GM23338 (cell line): ENCODE data around the gene RAB41. TPM values are rescaled to one million over a fixed set of nuclear protein-coding genes. Genes with fewer than 3 reads are reported as not detected.

Source experiments
- ATAC-seq: fragments of 200-7000 bp; cut with Tn5 transposase; 3 replicates; pipeline ENCODE4 v1.9.1; 2020
- DNase-seq: peaks from one replicate; pipeline ENCODE4 v3.0.0-alpha.2; 2015; ENCODE audit warnings: low spot score
- H2AFZ ChIP-seq: fragments of 200-600 bp; sonication (generic); 2 replicates; pipeline ENCODE4 v1.8.0; 2016; ENCODE audit warnings: antibody characterized with exemption, mild to moderate bottlenecking, moderate library complexity
- H3F3A ChIP-seq: fragments of 200-600 bp; sonication (generic); replicated peaks from 2 replicates; pipeline ENCODE4 v1.8.0; 2017; ENCODE audit warnings: antibody characterized with exemption, mixed run types, low read depth
- H3K27ac ChIP-seq: fragments of 200-600 bp; sonication (generic); 2 replicates; pipeline ENCODE4 v1.6.1; 2016; ENCODE audit warnings: low read depth
- H3K27me3 ChIP-seq: fragments of 200-600 bp; sonication (generic); 2 replicates; pipeline ENCODE4 v1.8.0; 2016; ENCODE audit warnings: mild to moderate bottlenecking, mixed run types, moderate library complexity; ENCODE audit not compliant: insufficient read depth
- H3K36me3 ChIP-seq: fragments of 200-600 bp; sonication (generic); 2 replicates; pipeline ENCODE4 v1.8.0; 2016; ENCODE audit warnings: mild to moderate bottlenecking; ENCODE audit not compliant: insufficient read depth
- H3K4me1 ChIP-seq: fragments of 200-600 bp; sonication (generic); 2 replicates; pipeline ENCODE4 v1.8.0; 2016; ENCODE audit warnings: mild to moderate bottlenecking, moderate library complexity; ENCODE audit not compliant: insufficient read depth
- H3K4me2 ChIP-seq: fragments of 200-600 bp; sonication (generic); 2 replicates; pipeline ENCODE4 v1.7.1; 2017; ENCODE audit warnings: mixed run types
- H3K4me3 ChIP-seq: fragments of 200-600 bp; sonication (generic); 2 replicates; pipeline ENCODE4 v1.6.1; 2016; ENCODE audit warnings: mixed run types
- H3K79me2 ChIP-seq: fragments of 200-600 bp; sonication (generic); replicated peaks from 2 replicates; pipeline ENCODE4 v1.8.0; 2017; ENCODE audit warnings: mild to moderate bottlenecking; ENCODE audit not compliant: insufficient read depth
- H3K9me2 ChIP-seq: fragments of 200-600 bp; sonication (generic); 2 replicates; pipeline ENCODE4 v1.8.0; 2017; ENCODE audit not compliant: insufficient read depth
- H4K20me1 ChIP-seq: fragments of 200-600 bp; sonication (generic); replicated peaks from 2 replicates; pipeline ENCODE4 v1.8.0; 2017; ENCODE audit warnings: mild to moderate bottlenecking; ENCODE audit not compliant: insufficient read depth
- H3K27ac Mint-ChIP-seq: 2 replicates; pipeline ENCODE4 v1.8.0; 2020; ENCODE audit warnings: inconsistent platforms, mild to moderate bottlenecking, moderate library complexity, mixed read lengths
- H3K27me3 Mint-ChIP-seq: 3 replicates; pipeline ENCODE4 v1.8.0; 2022; ENCODE audit warnings: low read depth, mild to moderate bottlenecking, moderate library complexity, mixed read lengths, inconsistent platforms; ENCODE audit not compliant: insufficient read depth, poor library complexity
- H3K36me3 Mint-ChIP-seq: 3 replicates; pipeline ENCODE4 v1.8.0; 2021; ENCODE audit warnings: low read depth, mild to moderate bottlenecking, inconsistent platforms, moderate library complexity, mixed read lengths
- H3K4me1 Mint-ChIP-seq: 3 replicates; pipeline ENCODE4 v1.8.0; 2020; ENCODE audit warnings: mild to moderate bottlenecking, inconsistent platforms, mixed read lengths
- H3K4me3 Mint-ChIP-seq: 3 replicates; pipeline ENCODE4 v1.8.0; 2021; ENCODE audit warnings: moderate library complexity, mild to moderate bottlenecking, inconsistent platforms, mixed read lengths
- H3K9me3 Mint-ChIP-seq: 3 replicates; pipeline ENCODE4 v1.8.0; 2020; ENCODE audit warnings: moderate library complexity, mild to moderate bottlenecking, inconsistent platforms, mixed read lengths
- CREB1 ChIP-seq: fragments of 250-450 bp; sonication (Bioruptor Pico); IDR thresholded peaks from 2 replicates; pipeline ENCODE4 v1.5.0; 2020; ENCODE audit warnings: low read depth, mild to moderate bottlenecking, moderate library complexity
- EZH2 ChIP-seq: fragments of 200-600 bp; sonication (generic); IDR thresholded peaks from one replicate; pipeline ENCODE4 v1.8.0; 2017; ENCODE audit warnings: antibody characterized with exemption, mild to moderate bottlenecking, low read depth; ENCODE audit not compliant: unreplicated experiment
- JUNB ChIP-seq: IDR thresholded peaks from one replicate; pipeline ENCODE4 v1.6.1; 2016; ENCODE audit warnings: antibody characterized with exemption; ENCODE audit not compliant: unreplicated experiment
- NANOG ChIP-seq: IDR thresholded peaks from 2 replicates; pipeline ENCODE4 v1.6.1; 2016; ENCODE audit warnings: antibody characterized with exemption, borderline replicate concordance
- POLR2AphosphoS5 ChIP-seq: IDR thresholded peaks from 2 replicates; pipeline ENCODE4 v1.6.1; 2016; ENCODE audit warnings: antibody characterized with exemption, low read depth
- STAT1 ChIP-seq: IDR thresholded peaks from one replicate; pipeline ENCODE4 v1.6.1; 2016; ENCODE audit warnings: antibody characterized with exemption; ENCODE audit not compliant: unreplicated experiment
- ZNF114 ChIP-seq: fragments of 250-450 bp; sonication (Bioruptor Pico); IDR thresholded peaks from 2 replicates; pipeline ENCODE4 v1.5.0; 2020; ENCODE audit warnings: mild to moderate bottlenecking, moderate library complexity
- polyA plus RNA-seq: library from polyadenylated mRNA; unstranded; fragments of >200 nt; fragmentation: Nextera tagmentation; extraction: Ambion mirVana; gene quantifications from 2 replicates; pipeline ENCODE4 v1.2.1, GENCODE V29; 2016
- total RNA-seq: library from RNA; depleted of rRNA; stranded (reverse); fragments of >200 nt; shearing (Covaris generic); gene quantifications from 2 replicates; pipeline ENCODE4 v1.2.3, GENCODE V29; 2014
- TF ChIP-seq, protein P1 (sequence below): IDR thresholded peaks from 2 replicates; pipeline ENCODE4 v1.6.1; 2016; ENCODE audit warnings: antibody characterized with exemption
- TF ChIP-seq, protein P2 (sequence below), 2 experiments: fragments of 200-600 bp in 1 of 2; sonication (generic) in 1 of 2; conservative IDR thresholded peaks; 2 replicates each; pipeline versions ENCODE4 v1.5.1 to v1.6.1; 2016 to 2017; ENCODE audit warnings: antibody characterized with exemption in 2 of 2, low read depth in 2 of 2, mild to moderate bottlenecking in 2 of 2, moderate library complexity in 1 of 2
- TF ChIP-seq, protein P3 (sequence below): IDR thresholded peaks from one replicate; pipeline ENCODE4 v1.6.1; 2018; ENCODE audit warnings: antibody characterized with exemption; ENCODE audit not compliant: unreplicated experiment

Gene RAB41
- total and polyA plus RNA-seq, 2 experiments from 2014 or later = not detected

DNA sequence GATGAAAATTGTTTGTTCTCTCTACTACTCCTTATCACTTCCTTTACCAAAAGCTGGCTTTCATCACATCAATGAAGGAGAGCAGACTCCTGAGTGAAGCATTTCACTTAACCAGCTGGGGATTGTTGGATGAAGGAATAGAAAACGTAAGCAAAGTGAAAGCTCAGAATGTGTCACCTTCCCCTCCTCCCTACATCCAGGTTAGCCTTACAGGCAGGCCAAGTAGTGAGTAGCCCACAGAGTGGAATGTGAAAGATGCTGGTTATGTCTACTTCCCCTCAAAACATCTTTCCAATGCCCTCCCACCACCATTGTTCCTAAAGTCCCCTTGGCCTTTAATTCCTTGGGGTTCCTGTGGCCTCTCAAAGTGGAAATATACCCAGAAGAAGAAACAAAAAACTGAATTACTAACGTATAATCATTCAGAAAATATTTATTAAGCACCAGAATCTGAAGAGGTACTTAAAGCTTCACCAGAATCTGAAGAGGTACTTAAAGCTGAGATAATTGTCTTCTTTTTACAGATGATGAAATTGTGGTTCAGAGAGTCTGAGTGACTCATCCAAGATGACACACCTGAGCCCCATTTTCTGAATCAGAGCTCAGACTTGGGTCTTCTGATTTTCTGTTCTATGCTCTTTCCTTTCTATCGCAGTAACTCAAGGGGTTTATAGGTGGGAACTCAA lies 28.5 kb upstream of the RAB41 start:
- Histone ChIP-seq H4K20me1 (no peaks in the 10 kb centered on the region), H3K27me3 (no peaks in the 10 kb centered on the region), H3K27ac (no peak overlapping the region), H3K4me2 (no peak overlapping the region), H3K4me1 (peaks cover 3% of the 10 kb centered on the region; the same call in 1 of the 2 replicates), H3K79me2 (no peaks in the 10 kb centered on the region), H3K36me3 (no peaks in the 10 kb centered on the region), H2AFZ (no peak overlapping the region), H3K9me2 (0 out of 2 replicates have a peak, but pooled peaks cover 6% of the 10 kb centered on the region), H3F3A (no peaks in the 10 kb centered on the region), H3K4me3 (no peak overlapping the region)
- TF ChIP-seq JUNB (no peak), STAT1 (no peak), NANOG (no peak), POLR2AphosphoS5 (no peak), CREB1 (no peak)
- TF ChIP-seq, protein P1, sequence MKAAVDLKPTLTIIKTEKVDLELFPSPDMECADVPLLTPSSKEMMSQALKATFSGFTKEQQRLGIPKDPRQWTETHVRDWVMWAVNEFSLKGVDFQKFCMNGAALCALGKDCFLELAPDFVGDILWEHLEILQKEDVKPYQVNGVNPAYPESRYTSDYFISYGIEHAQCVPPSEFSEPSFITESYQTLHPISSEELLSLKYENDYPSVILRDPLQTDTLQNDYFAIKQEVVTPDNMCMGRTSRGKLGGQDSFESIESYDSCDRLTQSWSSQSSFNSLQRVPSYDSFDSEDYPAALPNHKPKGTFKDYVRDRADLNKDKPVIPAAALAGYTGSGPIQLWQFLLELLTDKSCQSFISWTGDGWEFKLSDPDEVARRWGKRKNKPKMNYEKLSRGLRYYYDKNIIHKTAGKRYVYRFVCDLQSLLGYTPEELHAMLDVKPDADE = no peak
- TF ChIP-seq, protein P2, sequence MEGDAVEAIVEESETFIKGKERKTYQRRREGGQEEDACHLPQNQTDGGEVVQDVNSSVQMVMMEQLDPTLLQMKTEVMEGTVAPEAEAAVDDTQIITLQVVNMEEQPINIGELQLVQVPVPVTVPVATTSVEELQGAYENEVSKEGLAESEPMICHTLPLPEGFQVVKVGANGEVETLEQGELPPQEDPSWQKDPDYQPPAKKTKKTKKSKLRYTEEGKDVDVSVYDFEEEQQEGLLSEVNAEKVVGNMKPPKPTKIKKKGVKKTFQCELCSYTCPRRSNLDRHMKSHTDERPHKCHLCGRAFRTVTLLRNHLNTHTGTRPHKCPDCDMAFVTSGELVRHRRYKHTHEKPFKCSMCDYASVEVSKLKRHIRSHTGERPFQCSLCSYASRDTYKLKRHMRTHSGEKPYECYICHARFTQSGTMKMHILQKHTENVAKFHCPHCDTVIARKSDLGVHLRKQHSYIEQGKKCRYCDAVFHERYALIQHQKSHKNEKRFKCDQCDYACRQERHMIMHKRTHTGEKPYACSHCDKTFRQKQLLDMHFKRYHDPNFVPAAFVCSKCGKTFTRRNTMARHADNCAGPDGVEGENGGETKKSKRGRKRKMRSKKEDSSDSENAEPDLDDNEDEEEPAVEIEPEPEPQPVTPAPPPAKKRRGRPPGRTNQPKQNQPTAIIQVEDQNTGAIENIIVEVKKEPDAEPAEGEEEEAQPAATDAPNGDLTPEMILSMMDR (conservative IDR thresholded peaks at IDR 0.05; ENCODE audit: low read depth in 2 of 2) = no peak
- TF ChIP-seq, protein P3, sequence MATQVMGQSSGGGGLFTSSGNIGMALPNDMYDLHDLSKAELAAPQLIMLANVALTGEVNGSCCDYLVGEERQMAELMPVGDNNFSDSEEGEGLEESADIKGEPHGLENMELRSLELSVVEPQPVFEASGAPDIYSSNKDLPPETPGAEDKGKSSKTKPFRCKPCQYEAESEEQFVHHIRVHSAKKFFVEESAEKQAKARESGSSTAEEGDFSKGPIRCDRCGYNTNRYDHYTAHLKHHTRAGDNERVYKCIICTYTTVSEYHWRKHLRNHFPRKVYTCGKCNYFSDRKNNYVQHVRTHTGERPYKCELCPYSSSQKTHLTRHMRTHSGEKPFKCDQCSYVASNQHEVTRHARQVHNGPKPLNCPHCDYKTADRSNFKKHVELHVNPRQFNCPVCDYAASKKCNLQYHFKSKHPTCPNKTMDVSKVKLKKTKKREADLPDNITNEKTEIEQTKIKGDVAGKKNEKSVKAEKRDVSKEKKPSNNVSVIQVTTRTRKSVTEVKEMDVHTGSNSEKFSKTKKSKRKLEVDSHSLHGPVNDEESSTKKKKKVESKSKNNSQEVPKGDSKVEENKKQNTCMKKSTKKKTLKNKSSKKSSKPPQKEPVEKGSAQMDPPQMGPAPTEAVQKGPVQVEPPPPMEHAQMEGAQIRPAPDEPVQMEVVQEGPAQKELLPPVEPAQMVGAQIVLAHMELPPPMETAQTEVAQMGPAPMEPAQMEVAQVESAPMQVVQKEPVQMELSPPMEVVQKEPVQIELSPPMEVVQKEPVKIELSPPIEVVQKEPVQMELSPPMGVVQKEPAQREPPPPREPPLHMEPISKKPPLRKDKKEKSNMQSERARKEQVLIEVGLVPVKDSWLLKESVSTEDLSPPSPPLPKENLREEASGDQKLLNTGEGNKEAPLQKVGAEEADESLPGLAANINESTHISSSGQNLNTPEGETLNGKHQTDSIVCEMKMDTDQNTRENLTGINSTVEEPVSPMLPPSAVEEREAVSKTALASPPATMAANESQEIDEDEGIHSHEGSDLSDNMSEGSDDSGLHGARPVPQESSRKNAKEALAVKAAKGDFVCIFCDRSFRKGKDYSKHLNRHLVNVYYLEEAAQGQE = no peak
- ATAC-seq = no peak
- Mint-ChIP-seq H3K36me3 (no peaks in the 10 kb centered on the region), H3K4me3 (no peak overlapping the region), H3K27ac (no peak overlapping the region), H3K9me3 (no peaks in the 10 kb centered on the region), H3K4me1 (peaks cover 26% of the 10 kb centered on the region), H3K27me3 (peaks cover 2% of the 10 kb centered on the region)
- no peak for DNase-seq

DNA sequence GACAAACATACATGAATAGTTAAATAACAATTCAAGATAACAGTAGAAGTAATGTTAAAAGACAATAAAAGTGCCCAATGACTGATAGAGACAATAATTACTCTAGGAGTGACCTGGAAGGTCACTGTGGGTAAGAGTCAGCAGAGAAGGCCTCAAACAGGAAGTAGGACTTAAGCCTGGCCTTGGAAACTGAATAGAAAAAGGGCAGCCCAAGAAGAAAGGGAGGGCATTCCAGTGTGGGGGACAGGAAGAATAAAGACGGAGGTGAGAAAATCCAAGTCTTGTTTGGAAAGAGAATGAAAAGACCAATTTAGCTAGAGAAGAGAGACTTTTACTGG lies 27.9 kb upstream of the RAB41 start:
- H3K27me3 Mint-ChIP-seq = peaks cover 2% of the 10 kb centered on the region
- ATAC-seq (no peak), DNase-seq (no peak)
- Histone ChIP-seq H3K36me3 (no peaks in the 10 kb centered on the region), H3K4me2 (no peak overlapping the region), H3K9me2 (0 out of 2 replicates have a peak, but pooled peaks cover 6% of the 10 kb centered on the region), H3K27ac (no peak overlapping the region), H3F3A (no peaks in the 10 kb centered on the region), H3K27me3 (no peaks in the 10 kb centered on the region), H4K20me1 (no peaks in the 10 kb centered on the region), H3K79me2 (no peaks in the 10 kb centered on the region), H2AFZ (no peak overlapping the region), H3K4me1 (peaks cover 3% of the 10 kb centered on the region; the same call in 1 of the 2 replicates), H3K4me3 (no peak overlapping the region)
- no peaks in the 10 kb centered on the region for H3K9me3 Mint-ChIP-seq
- H3K36me3 Mint-ChIP-seq = no peaks in the 10 kb centered on the region
- H3K4me3 Mint-ChIP-seq = no peak overlapping the region
- H3K27ac Mint-ChIP-seq = no peak overlapping the region
- peaks cover 26% of the 10 kb centered on the region for H3K4me1 Mint-ChIP-seq
- no peak for TF ChIP-seq NANOG
- TF ChIP-seq, protein P1 = no peak
- TF ChIP-seq EZH2 = no peak
- no peak for TF ChIP-seq ZNF114 (CRISPR knock-in tag)
- TF ChIP-seq, protein P3 = no peak
